Ishikawa (cell line): ENCODE measurements around the gene HSD17B12.

Experiments
- CEBPB ChIP-seq: IDR thresholded peaks from 2 replicates; pipeline ENCODE4 v1.6.1; 2012
- CREB1 ChIP-seq: IDR thresholded peaks from 2 replicates; pipeline ENCODE4 v1.6.1; 2012; ENCODE audit warnings: low read depth
- EGR1 ChIP-seq: IDR thresholded peaks from 2 replicates; pipeline ENCODE4 v1.6.1; 2012
- EP300 ChIP-seq: IDR thresholded peaks from 2 replicates; pipeline ENCODE4 v1.6.1; 2012; ENCODE audit warnings: borderline replicate concordance
- FOXM1 ChIP-seq: IDR thresholded peaks from 2 replicates; pipeline ENCODE4 v1.6.1; 2012; ENCODE audit warnings: low read depth, borderline replicate concordance
- MAX ChIP-seq: IDR thresholded peaks from 2 replicates; pipeline ENCODE4 v1.6.1; 2012
- NFIC ChIP-seq: IDR thresholded peaks from 2 replicates; pipeline ENCODE4 v1.6.1; 2012
- RAD21 ChIP-seq: IDR thresholded peaks from 2 replicates; pipeline ENCODE4 v1.6.1; 2012; ENCODE audit warnings: low read depth
- REST ChIP-seq: IDR thresholded peaks from 2 replicates; pipeline ENCODE4 v1.6.1; 2012; ENCODE audit warnings: low read depth, mild to moderate bottlenecking
- TAF1 ChIP-seq: IDR thresholded peaks from 2 replicates; pipeline ENCODE4 v1.6.1; 2012; ENCODE audit warnings: low read depth, mild to moderate bottlenecking
- TCF12 ChIP-seq: IDR thresholded peaks from 2 replicates; pipeline ENCODE4 v1.6.1; 2012; ENCODE audit warnings: low read depth
- TEAD4 ChIP-seq: IDR thresholded peaks from 2 replicates; pipeline ENCODE4 v1.6.1; 2012
- USF1 ChIP-seq: IDR thresholded peaks from 2 replicates; pipeline ENCODE4 v1.6.1; 2012
- YY1 ChIP-seq: IDR thresholded peaks from 2 replicates; pipeline ENCODE4 v1.6.1; 2012; ENCODE audit warnings: low read depth
- ZBTB7A ChIP-seq: IDR thresholded peaks from 2 replicates; pipeline ENCODE4 v1.6.1; 2012; ENCODE audit warnings: low read depth

The HSD17B12 gene

GRCh38 chr11:43823851-43824250 is 143.3 kb downstream of the HSD17B12 start:
- no peak for TF ChIP-seq RAD21
- no peak for TF ChIP-seq ZBTB7A
- TF ChIP-seq MAX = no peak
- no peak for TF ChIP-seq EP300
- no peak for TF ChIP-seq YY1
- no peak for TF ChIP-seq EGR1
- TF ChIP-seq REST = no peak
- TF ChIP-seq FOXM1 = no peak
- no peak for TF ChIP-seq USF1
- TF ChIP-seq CREB1 = no peak
- no peak for TF ChIP-seq TAF1
- no peak for TF ChIP-seq TCF12
- TF ChIP-seq NFIC = no peak

GRCh38 chr11:43825217-43825816 is 144.8 kb downstream of the HSD17B12 start:
- peak; percentile 37; the same call in 1 of the 2 replicates for TF ChIP-seq RAD21
- no peak for TF ChIP-seq FOXM1

- TF ChIP-seq TCF12 = no peak
- no peak for TF ChIP-seq REST
- 0 out of 2 replicates have a peak, but pooled peaks have one; percentile 13 for TF ChIP-seq YY1
- TF ChIP-seq TAF1 = no peak
Measured at GRCh38 chr11:43830928-43831440, 150.4 kb downstream of the HSD17B12 start.

GRCh38 chr11:43832536-43832935 is 152.0 kb downstream of the HSD17B12 start:
- no peak for TF ChIP-seq YY1
- no peak for TF ChIP-seq CREB1
- no peak for TF ChIP-seq FOXM1
- no peak for TF ChIP-seq RAD21
- TF ChIP-seq TCF12 = no peak
- TF ChIP-seq CEBPB = no peak
- TF ChIP-seq MAX = no peak
- TF ChIP-seq USF1 = no peak
- TF ChIP-seq EGR1 = no peak
- TF ChIP-seq TEAD4 = no peak
- no peak for TF ChIP-seq REST
- no peak for TF ChIP-seq EP300

- TF ChIP-seq RAD21 (no peak), NFIC (no peak), TAF1 (no peak)
Measured at GRCh38 chr11:43833657-43834073, 153.1 kb downstream of the HSD17B12 start.

GRCh38 chr11:43834286-43834685 is 153.7 kb downstream of the HSD17B12 start:
- no peak for TF ChIP-seq TCF12
- no peak for TF ChIP-seq ZBTB7A
- no peak for TF ChIP-seq CREB1
- no peak for TF ChIP-seq YY1
- no peak for TF ChIP-seq MAX
- no peak for TF ChIP-seq EP300
- no peak for TF ChIP-seq TEAD4
- no peak for TF ChIP-seq USF1
